GM23248 (cell line): ENCODE data around the gene DNAJC1.

Source experiments
- EZH2 ChIP-seq: fragments of 200-600 bp; sonication (generic); IDR thresholded peaks from 2 replicates; pipeline ENCODE4 v1.6.1; 2018; ENCODE audit warnings: antibody characterized with exemption, mild to moderate bottlenecking; ENCODE audit not compliant: insufficient read depth, poor library complexity, severe bottlenecking
- EZH2phosphoT487 ChIP-seq: fragments of 200-600 bp; sonication (generic); IDR thresholded peaks from 2 replicates; pipeline ENCODE4 v1.6.1; 2018; ENCODE audit warnings: antibody characterized with exemption, moderate library complexity, mild to moderate bottlenecking, low read depth; ENCODE audit not compliant: insufficient read depth

DNA sequence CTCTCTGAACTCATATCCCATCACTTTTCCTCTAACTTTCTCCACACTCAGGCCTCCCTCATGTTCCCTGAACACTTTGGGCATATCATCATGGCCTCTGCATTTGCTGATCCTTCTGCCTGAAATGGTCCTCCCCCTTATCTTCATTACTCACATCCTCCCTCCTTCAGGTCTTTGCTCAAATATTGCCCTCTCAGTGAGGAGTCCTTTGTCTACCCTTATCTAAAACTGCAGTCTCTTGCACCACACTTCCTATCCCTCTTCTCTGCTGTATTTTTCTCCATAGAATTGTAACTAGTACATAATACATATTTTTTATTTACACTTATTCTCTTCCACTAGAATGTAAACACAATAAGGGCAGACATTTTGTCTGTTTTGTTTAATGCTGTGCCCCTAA is 41.7 kb downstream of the DNAJC1 start:
- TF ChIP-seq EZH2phosphoT487 = no peak
- TF ChIP-seq EZH2 = no peak
